Epithelial cell of proximal tubule (primary cell): Measurements from ENCODE around the gene TPRKB. TPM values are rescaled to one million over a fixed set of nuclear protein-coding genes. Genes with fewer than 3 reads are reported as not detected.
"Not testable (repeated sequence)": the region's sequence is repeated elsewhere in the genome, so short reads cannot be mapped to it uniquely, and the experiment has no call there.

Experiments
- DNase-seq: peaks from one replicate; pipeline ENCODE4 v3.0.0-alpha.2; 2011; ENCODE audit warnings: low read depth
- H3K4me3 ChIP-seq: 2 replicates; pipeline ENCODE4 v1.5.1; 2011; ENCODE audit warnings: low read depth, mild to moderate bottlenecking, low read length
- CTCF ChIP-seq: conservative IDR thresholded peaks from 2 replicates; pipeline ENCODE4 v1.5.1; 2012; ENCODE audit warnings: low read depth, mild to moderate bottlenecking, low read length
- total RNA-seq: library from RNA; depleted of rRNA; stranded (reverse); fragments of >200 nt; gene quantifications from 2 replicates; pipeline ENCODE4 v1.2.3, GENCODE V29; 2015

TPRKB gene
- total RNA-seq, 1 donor from 2014 or later: 55.2 TPM

GRCh38 chr2:73759285-73759764 is 22.2 kb upstream of the TPRKB start:
- DNase-seq: no peak
- TF ChIP-seq CTCF: no peak

DNA sequence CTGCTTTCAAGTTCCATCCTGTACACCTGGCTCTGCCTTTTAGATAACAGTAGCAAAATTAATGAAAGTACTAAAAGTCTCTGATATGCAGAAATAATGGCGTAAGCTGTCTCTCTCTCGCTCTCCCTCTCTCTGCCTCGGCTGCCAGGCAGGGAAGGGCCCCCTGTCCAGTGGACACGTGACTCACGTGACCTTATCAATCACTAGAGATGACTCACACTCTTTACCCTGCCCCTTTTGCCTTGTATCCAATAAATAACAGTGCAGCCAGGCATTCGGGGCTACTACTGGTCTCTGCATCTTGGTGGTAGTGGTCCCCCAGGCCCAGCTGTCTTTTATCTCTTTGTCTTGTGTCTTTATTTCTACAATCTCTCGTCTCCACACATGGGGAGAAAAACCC is 17.2 kb upstream of the TPRKB start:
- not testable (repeated sequence) for H3K4me3 ChIP-seq, DNase-seq

More at GRCh38 chr2:73759285-73759764, 22.2 kb upstream of the TPRKB start:
- H3K4me3 ChIP-seq: no peak overlapping the region

- DNase-seq: no peak
- TF ChIP-seq CTCF: no peak
- no peak overlapping the region for H3K4me3 ChIP-seq
Measured at GRCh38 chr2:73749314-73749713, 12.2 kb upstream of the TPRKB start.

DNA sequence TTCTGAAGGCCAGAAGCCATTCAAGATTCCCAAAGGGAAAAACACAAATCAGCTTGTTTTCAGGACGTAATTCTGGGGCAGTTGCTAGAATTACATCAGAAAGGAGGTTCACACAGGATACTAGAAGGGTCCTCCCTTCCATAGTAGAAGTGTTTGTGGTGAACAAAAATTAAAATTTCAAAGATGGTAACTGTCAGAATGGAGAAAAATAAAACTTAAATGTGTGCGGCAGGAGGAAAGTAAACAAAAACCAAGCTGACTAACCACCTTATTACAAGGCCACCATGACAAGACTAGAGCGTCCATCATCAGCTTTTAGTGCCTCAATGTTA is 9.7 kb upstream of the TPRKB start:
- no peak for DNase-seq
- H3K4me3 ChIP-seq: no peak overlapping the region
- TF ChIP-seq CTCF: no peak

GRCh38 chr2:73746015-73746876 is 9.1 kb upstream of the TPRKB start:
- no peak for TF ChIP-seq CTCF
- no peak overlapping the region for H3K4me3 ChIP-seq
- DNase-seq: no peak

DNA sequence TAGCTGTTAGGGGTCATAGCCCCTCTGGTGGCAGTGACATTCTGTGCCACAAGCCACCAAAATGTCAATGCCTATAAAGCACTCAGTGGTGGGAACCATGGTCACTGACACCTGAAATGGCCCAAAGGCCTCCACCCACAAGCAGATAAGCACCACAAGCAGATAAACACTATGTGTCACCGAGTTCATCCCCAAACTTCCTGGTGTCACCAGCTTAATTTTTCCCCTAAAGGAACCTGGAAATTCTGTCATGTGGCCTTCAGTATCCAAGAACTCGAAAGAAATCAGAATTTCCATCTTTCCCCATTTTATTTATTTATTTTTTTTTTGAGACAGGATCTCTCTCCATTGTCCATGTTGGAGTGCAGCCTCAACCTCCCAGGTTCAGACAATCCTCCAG is 3.6 kb upstream of the TPRKB start:
- no peak for TF ChIP-seq CTCF
- no peak overlapping the region for H3K4me3 ChIP-seq
- no peak for DNase-seq

DNA sequence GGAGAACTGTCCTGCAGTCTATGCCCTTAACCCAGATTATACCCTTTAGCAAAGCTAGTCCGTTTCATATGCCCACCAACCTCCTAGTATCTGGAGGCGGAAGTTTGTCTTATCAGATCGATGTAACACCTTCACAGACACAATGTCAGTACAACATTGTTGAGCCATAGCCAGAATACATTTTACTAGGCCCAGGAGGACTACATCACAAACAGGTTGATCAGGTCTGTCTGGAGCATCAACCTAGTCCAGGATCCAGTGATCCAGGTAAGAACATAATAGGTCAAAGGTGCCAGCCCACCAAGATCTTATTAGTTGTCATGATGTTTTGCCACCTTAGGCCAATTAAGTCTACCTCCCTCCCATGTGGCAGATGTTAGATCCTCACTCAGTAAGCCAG is 2.0 kb upstream of the TPRKB start:
- no peak for TF ChIP-seq CTCF
- H3K4me3 ChIP-seq: no peak overlapping the region
- DNase-seq: no peak
